ENCODE data around the gene HLA-DOB. TPM values are rescaled to one million over a fixed set of nuclear protein-coding genes. Genes with fewer than 3 reads are reported as not detected.

Gene HLA-DOB
- total RNA-seq, 1 experiment from 2014 or later, result 0.64 TPM

GRCh38 chr6:32845384-32845884 lies 28.6 kb upstream of the HLA-DOB start:
- Histone ChIP-seq H3K9me3 (ENCODE audit: control insufficient read depth in 1 of 2, insufficient read depth in 1 of 2, low read depth in 1 of 2, low read length in 2 of 2) (no peaks in the 10 kb centered on the region), H3K79me2 (ENCODE audit: insufficient read depth, low read length) (no peaks in the 10 kb centered on the region), H3K4me2 (ENCODE audit: low read length) (peak overlapping the region; percentile 68; the same call in 1 of the 2 replicates), H3K9me2 (ENCODE audit: insufficient read depth) (no peaks in the 10 kb centered on the region), H4K20me1 (ENCODE audit: insufficient read depth) (no peaks in the 10 kb centered on the region), H3K27ac (ENCODE audit: low read depth, low read length) (no peak overlapping the region), H3K4me1 (ENCODE audit: control insufficient read depth in 1 of 2, insufficient read depth in 2 of 2, low read length in 2 of 2) (peaks cover 6 to 14% of the 10 kb centered on the region in 2 experiments; a peak in 3 of 4 replicates), H3K36me3 (ENCODE audit: control insufficient read depth in 1 of 2, insufficient read depth in 2 of 2, low read length in 2 of 2) (no peaks in the 10 kb centered on the region; a peak in 1 of 4 replicates), H3K4me3 (replicated peaks in 1 of 2; ENCODE audit: low read depth in 1 of 2, low read length in 2 of 2) (no peak overlapping the region), H2AFZ (ENCODE audit: low read depth, low read length, poor library complexity, severe bottlenecking) (no peak overlapping the region), H3K9ac (ENCODE audit: low read length) (no peak overlapping the region), H3K27me3 (ENCODE audit: insufficient read depth, low read length) (no peaks in the 10 kb centered on the region)
- ATAC-seq (no peak), DNase-seq (ENCODE audit: low read depth, low spot score) (no peak)
- CTCF ChIA-PET, result interaction anchor here (1.4 to 2.4 kb wide), 3 partner anchors 8 to 23 kb away, joined by 5 to 13 read pairs (median 10); partner anchors contain the start of genes PSMB9 and TAP1
- TSS peak; percentile 54 for BruUV-seq (replicated peaks)
- RAD21 ChIA-PET (ENCODE audit: low non-redundant PET in 1 of 2, low total read pairs in 2 of 2, uncharacterized antibody in 2 of 2, unreplicated experiment in 2 of 2), result interaction anchor here in 1 of 2 experiments (0.6 kb wide), 1 partner anchor 456 kb away, joined by 3 read pairs; no protein-coding TSS in a partner anchor
- intact Hi-C loops (cut with micrococcal nuclease), result no loop called here
- TF ChIP-seq POLR2AphosphoS5 (IDR thresholded peaks at IDR 0.05; ENCODE audit: low read depth, low read length), result no peak
- no peak for TF ChIP-seq ELF1 (IDR thresholded peaks at IDR 0.05; ENCODE audit: borderline replicate concordance, low read depth)
- no peak for TF ChIP-seq POLR2A (IDR thresholded peaks at IDR 0.05; ENCODE audit: borderline replicate concordance, extremely low read depth, insufficient read depth, insufficient read length)
- TF ChIP-seq ZBTB33 (IDR thresholded peaks at IDR 0.05; ENCODE audit: extremely low read depth, insufficient replicate concordance, low read length), result no peak
- no peak for TF ChIP-seq SP1 (IDR thresholded peaks at IDR 0.05; ENCODE audit: low read depth)
- no peak for TF ChIP-seq TCF7L2 (IDR thresholded peaks at IDR 0.05; ENCODE audit: borderline replicate concordance, extremely low read depth, insufficient read depth, insufficient read length)
- TF ChIP-seq JUND (IDR thresholded peaks at IDR 0.05), result no peak
- TF ChIP-seq CBX3 (IDR thresholded peaks at IDR 0.05; ENCODE audit: low read depth), result no peak
- no peak for TF ChIP-seq RAD21 (IDR thresholded peaks at IDR 0.05; ENCODE audit: low read depth)
- TF ChIP-seq CEBPB (IDR thresholded peaks at IDR 0.05; ENCODE audit: low read depth), result no peak
- no peak for TF ChIP-seq FOSL1 (IDR thresholded peaks at IDR 0.05; ENCODE audit: low read depth)
- TF ChIP-seq ZFX (IDR thresholded peaks at IDR 0.05), result no peak
- TF ChIP-seq ATF3 (IDR thresholded peaks at IDR 0.05), result no peak
- no peak for TF ChIP-seq SRF (IDR thresholded peaks at IDR 0.05; ENCODE audit: low read depth)
- TF ChIP-seq EZH2 (IDR thresholded peaks at IDR 0.05), result no peak
- POLR2A ChIA-PET, result interaction anchor here (0.9 to 2.2 kb wide), 3 partner anchors 9 to 126 kb away, joined by 3 to 12 read pairs (median 4); partner anchors contain the start of genes PSMB9 and TAP1
